LNCaP clone FGC (cell line): ENCODE measurements around the gene DCAF8L2.

Source experiments
- DNase-seq: peaks from one replicate; pipeline ENCODE4 v3.0.0-alpha.2; 2011; ENCODE audit warnings: low read depth
- H3K4me3 ChIP-seq: 2 replicates; pipeline ENCODE4 v1.5.1; 2011; ENCODE audit warnings: mild to moderate bottlenecking, low read depth, low read length, control low read depth
- CTCF ChIP-seq: IDR thresholded peaks from 2 replicates; pipeline ENCODE4 v1.5.1; 2012; ENCODE audit warnings: mild to moderate bottlenecking; ENCODE audit not compliant: control insufficient read depth, insufficient read depth; ENCODE audit errors: extremely low read depth

The DCAF8L2 gene

GRCh38 chrX:27797575-27797974, 207.4 kb downstream of the DCAF8L2 start:
- DNase-seq, result no peak
- no peak overlapping the region for H3K4me3 ChIP-seq
- TF ChIP-seq CTCF, result no peak
